ENCODE data around the gene LTBR. TPM values are rescaled to one million over a fixed set of nuclear protein-coding genes. Genes with fewer than 3 reads are reported as not detected.

LTBR gene
- total and polyA plus RNA-seq, 10 of the 15 experiments (the other 5 are each of a cell fraction or from before 2014, with no cell fraction given): 0.24 to 0.44 TPM; not detected in 8

DNA sequence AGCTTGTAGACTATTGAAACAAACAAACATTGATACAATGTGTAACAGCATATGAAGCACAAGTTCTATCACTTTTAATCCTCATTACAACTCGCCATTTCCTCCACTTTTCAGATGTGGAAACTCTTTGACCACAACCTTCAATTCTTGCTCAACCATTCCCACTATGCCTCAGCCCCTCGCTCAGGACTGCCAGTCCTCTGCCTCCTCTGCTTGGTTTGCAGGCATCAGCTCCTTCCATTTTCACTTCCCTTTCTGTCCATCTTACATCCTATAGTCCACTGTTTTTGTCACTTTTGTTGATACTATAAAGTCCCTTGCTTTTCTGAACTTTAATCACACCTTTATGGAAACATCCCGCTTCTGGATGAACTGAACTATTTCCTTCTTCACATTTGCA, 32.6 kb downstream of the LTBR start (continued):
- TF ChIP-seq, protein P1, sequence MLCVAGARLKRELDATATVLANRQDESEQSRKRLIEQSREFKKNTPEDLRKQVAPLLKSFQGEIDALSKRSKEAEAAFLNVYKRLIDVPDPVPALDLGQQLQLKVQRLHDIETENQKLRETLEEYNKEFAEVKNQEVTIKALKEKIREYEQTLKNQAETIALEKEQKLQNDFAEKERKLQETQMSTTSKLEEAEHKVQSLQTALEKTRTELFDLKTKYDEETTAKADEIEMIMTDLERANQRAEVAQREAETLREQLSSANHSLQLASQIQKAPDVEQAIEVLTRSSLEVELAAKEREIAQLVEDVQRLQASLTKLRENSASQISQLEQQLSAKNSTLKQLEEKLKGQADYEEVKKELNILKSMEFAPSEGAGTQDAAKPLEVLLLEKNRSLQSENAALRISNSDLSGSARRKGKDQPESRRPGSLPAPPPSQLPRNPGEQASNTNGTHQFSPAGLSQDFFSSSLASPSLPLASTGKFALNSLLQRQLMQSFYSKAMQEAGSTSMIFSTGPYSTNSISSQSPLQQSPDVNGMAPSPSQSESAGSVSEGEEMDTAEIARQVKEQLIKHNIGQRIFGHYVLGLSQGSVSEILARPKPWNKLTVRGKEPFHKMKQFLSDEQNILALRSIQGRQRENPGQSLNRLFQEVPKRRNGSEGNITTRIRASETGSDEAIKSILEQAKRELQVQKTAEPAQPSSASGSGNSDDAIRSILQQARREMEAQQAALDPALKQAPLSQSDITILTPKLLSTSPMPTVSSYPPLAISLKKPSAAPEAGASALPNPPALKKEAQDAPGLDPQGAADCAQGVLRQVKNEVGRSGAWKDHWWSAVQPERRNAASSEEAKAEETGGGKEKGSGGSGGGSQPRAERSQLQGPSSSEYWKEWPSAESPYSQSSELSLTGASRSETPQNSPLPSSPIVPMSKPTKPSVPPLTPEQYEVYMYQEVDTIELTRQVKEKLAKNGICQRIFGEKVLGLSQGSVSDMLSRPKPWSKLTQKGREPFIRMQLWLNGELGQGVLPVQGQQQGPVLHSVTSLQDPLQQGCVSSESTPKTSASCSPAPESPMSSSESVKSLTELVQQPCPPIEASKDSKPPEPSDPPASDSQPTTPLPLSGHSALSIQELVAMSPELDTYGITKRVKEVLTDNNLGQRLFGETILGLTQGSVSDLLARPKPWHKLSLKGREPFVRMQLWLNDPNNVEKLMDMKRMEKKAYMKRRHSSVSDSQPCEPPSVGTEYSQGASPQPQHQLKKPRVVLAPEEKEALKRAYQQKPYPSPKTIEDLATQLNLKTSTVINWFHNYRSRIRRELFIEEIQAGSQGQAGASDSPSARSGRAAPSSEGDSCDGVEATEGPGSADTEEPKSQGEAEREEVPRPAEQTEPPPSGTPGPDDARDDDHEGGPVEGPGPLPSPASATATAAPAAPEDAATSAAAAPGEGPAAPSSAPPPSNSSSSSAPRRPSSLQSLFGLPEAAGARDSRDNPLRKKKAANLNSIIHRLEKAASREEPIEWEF (IDR thresholded peaks at IDR 0.05; ENCODE audit: insufficient replicate concordance, low read depth, low read length): no peak
- TF ChIP-seq ZNF384 (IDR thresholded peaks at IDR 0.05; ENCODE audit: borderline replicate concordance, low read depth, low read length) (no peak), IKZF2 (IDR thresholded peaks at IDR 0.05) (peak in 1 of 2 experiments; percentile 11; a peak in 1 of 4 replicates), RB1 (IDR thresholded peaks at IDR 0.05; ENCODE audit: borderline replicate concordance) (no peak), SPI1 (IDR thresholded peaks at IDR 0.05; ENCODE audit: borderline replicate concordance, insufficient read depth, low read depth, low read length) (peak; percentile 74; the same call in 1 of the 2 replicates), CREB1 (IDR thresholded peaks at IDR 0.05; ENCODE audit: low read depth) (no peak), ETV6 (conservative IDR thresholded peaks at IDR 0.05 in 1 of 2, IDR thresholded peaks at IDR 0.05 in 1 of 2; ENCODE audit: borderline replicate concordance in 1 of 2, low read depth in 1 of 2) (no peak), MYB (IDR thresholded peaks at IDR 0.05; ENCODE audit: borderline replicate concordance, low read depth, low read length) (no peak)
- TF ChIP-seq, protein P2, sequence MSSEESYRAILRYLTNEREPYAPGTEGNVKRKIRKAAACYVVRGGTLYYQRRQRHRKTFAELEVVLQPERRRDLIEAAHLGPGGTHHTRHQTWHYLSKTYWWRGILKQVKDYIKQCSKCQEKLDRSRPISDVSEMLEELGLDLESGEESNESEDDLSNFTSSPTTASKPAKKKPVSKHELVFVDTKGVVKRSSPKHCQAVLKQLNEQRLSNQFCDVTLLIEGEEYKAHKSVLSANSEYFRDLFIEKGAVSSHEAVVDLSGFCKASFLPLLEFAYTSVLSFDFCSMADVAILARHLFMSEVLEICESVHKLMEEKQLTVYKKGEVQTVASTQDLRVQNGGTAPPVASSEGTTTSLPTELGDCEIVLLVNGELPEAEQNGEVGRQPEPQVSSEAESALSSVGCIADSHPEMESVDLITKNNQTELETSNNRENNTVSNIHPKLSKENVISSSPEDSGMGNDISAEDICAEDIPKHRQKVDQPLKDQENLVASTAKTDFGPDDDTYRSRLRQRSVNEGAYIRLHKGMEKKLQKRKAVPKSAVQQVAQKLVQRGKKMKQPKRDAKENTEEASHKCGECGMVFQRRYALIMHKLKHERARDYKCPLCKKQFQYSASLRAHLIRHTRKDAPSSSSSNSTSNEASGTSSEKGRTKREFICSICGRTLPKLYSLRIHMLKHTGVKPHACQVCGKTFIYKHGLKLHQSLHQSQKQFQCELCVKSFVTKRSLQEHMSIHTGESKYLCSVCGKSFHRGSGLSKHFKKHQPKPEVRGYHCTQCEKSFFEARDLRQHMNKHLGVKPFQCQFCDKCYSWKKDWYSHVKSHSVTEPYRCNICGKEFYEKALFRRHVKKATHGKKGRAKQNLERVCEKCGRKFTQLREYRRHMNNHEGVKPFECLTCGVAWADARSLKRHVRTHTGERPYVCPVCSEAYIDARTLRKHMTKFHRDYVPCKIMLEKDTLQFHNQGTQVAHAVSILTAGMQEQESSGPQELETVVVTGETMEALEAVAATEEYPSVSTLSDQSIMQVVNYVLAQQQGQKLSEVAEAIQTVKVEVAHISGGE (CRISPR knock-in tag; IDR thresholded peaks at IDR 0.05): no peak
- TF ChIP-seq, protein P3, sequence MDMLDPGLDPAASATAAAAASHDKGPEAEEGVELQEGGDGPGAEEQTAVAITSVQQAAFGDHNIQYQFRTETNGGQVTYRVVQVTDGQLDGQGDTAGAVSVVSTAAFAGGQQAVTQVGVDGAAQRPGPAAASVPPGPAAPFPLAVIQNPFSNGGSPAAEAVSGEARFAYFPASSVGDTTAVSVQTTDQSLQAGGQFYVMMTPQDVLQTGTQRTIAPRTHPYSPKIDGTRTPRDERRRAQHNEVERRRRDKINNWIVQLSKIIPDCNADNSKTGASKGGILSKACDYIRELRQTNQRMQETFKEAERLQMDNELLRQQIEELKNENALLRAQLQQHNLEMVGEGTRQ (IDR thresholded peaks at IDR 0.05; ENCODE audit: borderline replicate concordance, low read depth, low read length): no peak

Measured in GM12878 (cell line).